Type B pancreatic cell (in vitro differentiated cells): ENCODE measurements around the gene PIGW. TPM values are rescaled to one million over a fixed set of nuclear protein-coding genes. Genes with fewer than 3 reads are reported as not detected.
"Not testable (repeated sequence)": the region's sequence is repeated elsewhere in the genome, so short reads cannot be mapped to it uniquely, and the experiment has no call there.

Experiments
- DNase-seq: peaks from one replicate; pipeline ENCODE4 v3.0.0; 2021; ENCODE audit warnings: mixed read lengths; ENCODE audit not compliant: unreplicated experiment; ENCODE audit errors: extremely low spot score
- H3K27ac Mint-ChIP-seq: 2 replicates; pipeline ENCODE4 v1.8.0; 2021; ENCODE audit warnings: mild to moderate bottlenecking, mixed read lengths
- H3K27me3 Mint-ChIP-seq: 2 replicates; pipeline ENCODE4 v1.8.0; 2021; ENCODE audit warnings: mixed read lengths
- H3K36me3 Mint-ChIP-seq: 2 replicates; pipeline ENCODE4 v1.8.0; 2021; ENCODE audit warnings: mixed read lengths
- H3K4me1 Mint-ChIP-seq: one replicate; pipeline ENCODE4 v1.8.0; 2021; ENCODE audit warnings: mixed read lengths; ENCODE audit not compliant: unreplicated experiment
- H3K4me3 Mint-ChIP-seq: 2 replicates; pipeline ENCODE4 v1.8.0; 2021; ENCODE audit warnings: mild to moderate bottlenecking, mixed read lengths
- H3K9me3 Mint-ChIP-seq: 2 replicates; pipeline ENCODE4 v1.8.0; 2021; ENCODE audit warnings: mixed read lengths
- total RNA-seq: library from RNA; stranded (reverse); gene quantifications from 2 replicates; pipeline ENCODE4 v1.2.1, GENCODE V29; 2021; ENCODE audit warnings: low replicate concordance
- TF ChIP-seq, protein P1 (sequence below): fragments of 200-600 bp; sonication (generic); conservative IDR thresholded peaks from 2 replicates; pipeline ENCODE4 v1.5.0; 2021; ENCODE audit warnings: antibody characterized with exemption, mild to moderate bottlenecking

Gene PIGW
- total RNA-seq, 1 donor from 2014 or later, result 13.5 TPM

- no peak overlapping the region for H3K4me3 Mint-ChIP-seq
- TF ChIP-seq, protein P1, sequence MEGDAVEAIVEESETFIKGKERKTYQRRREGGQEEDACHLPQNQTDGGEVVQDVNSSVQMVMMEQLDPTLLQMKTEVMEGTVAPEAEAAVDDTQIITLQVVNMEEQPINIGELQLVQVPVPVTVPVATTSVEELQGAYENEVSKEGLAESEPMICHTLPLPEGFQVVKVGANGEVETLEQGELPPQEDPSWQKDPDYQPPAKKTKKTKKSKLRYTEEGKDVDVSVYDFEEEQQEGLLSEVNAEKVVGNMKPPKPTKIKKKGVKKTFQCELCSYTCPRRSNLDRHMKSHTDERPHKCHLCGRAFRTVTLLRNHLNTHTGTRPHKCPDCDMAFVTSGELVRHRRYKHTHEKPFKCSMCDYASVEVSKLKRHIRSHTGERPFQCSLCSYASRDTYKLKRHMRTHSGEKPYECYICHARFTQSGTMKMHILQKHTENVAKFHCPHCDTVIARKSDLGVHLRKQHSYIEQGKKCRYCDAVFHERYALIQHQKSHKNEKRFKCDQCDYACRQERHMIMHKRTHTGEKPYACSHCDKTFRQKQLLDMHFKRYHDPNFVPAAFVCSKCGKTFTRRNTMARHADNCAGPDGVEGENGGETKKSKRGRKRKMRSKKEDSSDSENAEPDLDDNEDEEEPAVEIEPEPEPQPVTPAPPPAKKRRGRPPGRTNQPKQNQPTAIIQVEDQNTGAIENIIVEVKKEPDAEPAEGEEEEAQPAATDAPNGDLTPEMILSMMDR, result no peak
- no peak for DNase-seq
Measured at GRCh38 chr17:36504156-36504545, 30.6 kb upstream of the PIGW start.

DNA sequence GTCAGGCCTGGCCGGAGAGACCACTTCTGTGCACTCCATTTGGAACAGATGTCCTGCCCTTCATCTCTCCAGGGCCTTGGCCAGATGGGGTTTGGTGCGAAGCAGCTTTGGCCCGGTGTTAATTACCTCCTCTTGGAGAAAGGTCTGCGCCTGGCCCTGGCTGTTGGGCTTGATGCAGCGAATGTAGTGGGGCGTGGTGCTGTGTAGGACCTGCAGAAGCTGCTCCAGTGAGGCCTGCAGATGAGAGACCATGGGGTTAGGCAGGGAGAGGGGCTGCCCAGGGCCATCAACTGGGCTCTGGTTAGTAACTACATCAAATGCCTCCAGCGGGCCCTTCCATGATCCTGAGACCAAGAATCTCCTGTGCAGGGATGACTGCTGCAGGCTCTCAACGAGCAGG, 29.6 kb upstream of the PIGW start:
- DNase-seq, result no peak
- TF ChIP-seq, protein P1, result no peak
- Mint-ChIP-seq H3K9me3 (no peaks in the 10 kb centered on the region), H3K27ac (no peak overlapping the region), H3K4me3 (no peak overlapping the region), H3K36me3 (peaks cover 4% of the 10 kb centered on the region), H3K4me1 (no peaks in the 10 kb centered on the region), H3K27me3 (no peaks in the 10 kb centered on the region)

More at GRCh38 chr17:36504156-36504545, 30.6 kb upstream of the PIGW start:
- Mint-ChIP-seq H3K27ac (no peak overlapping the region), H3K4me1 (no peaks in the 10 kb centered on the region), H3K36me3 (peaks cover 4% of the 10 kb centered on the region), H3K9me3 (no peaks in the 10 kb centered on the region), H3K27me3 (no peaks in the 10 kb centered on the region)

GRCh38 chr17:36506249-36506826, 28.4 kb upstream of the PIGW start:
- no peaks in the 10 kb centered on the region for H3K9me3 Mint-ChIP-seq
- DNase-seq, result no peak

GRCh38 chr17:36506831-36507230, 28.0 kb upstream of the PIGW start:
- Mint-ChIP-seq H3K27ac (no peak overlapping the region), H3K36me3 (peaks cover 4% of the 10 kb centered on the region)

More at GRCh38 chr17:36506249-36506826, 28.4 kb upstream of the PIGW start:
- no peak overlapping the region for H3K4me3 Mint-ChIP-seq
- H3K36me3 Mint-ChIP-seq, result peaks cover 4% of the 10 kb centered on the region
- no peaks in the 10 kb centered on the region for H3K4me1 Mint-ChIP-seq
- TF ChIP-seq, protein P1, result no peak
- H3K27me3 Mint-ChIP-seq, result no peaks in the 10 kb centered on the region
- no peak overlapping the region for H3K27ac Mint-ChIP-seq

DNA sequence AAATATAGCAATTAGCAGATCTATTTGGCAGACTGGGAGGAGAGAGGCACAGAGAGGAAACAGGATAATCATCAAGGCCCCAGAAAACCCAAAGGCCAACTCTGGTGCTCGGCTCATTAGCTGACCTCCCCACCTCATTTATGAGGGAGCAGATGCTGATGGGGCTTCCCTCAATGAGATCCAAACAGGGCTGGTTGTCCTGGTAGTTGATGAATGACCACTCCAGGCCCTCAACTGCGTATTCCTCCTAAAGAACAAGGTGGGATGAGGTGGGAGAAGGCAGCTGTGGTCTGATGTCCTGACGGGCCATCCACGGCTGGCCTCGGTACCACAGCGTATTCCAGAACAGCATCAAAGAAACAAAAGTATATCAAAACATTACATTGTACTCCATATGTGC, 27.5 kb upstream of the PIGW start:
- Mint-ChIP-seq H3K4me3 (no peak overlapping the region), H3K36me3 (peaks cover 4% of the 10 kb centered on the region), H3K27ac (no peak overlapping the region), H3K9me3 (no peaks in the 10 kb centered on the region), H3K4me1 (no peaks in the 10 kb centered on the region), H3K27me3 (no peaks in the 10 kb centered on the region)
- DNase-seq, result no peak
- TF ChIP-seq, protein P1, result no peak

More at GRCh38 chr17:36506831-36507230, 28.0 kb upstream of the PIGW start:
- DNase-seq, result no peak
- Mint-ChIP-seq H3K4me3 (no peak overlapping the region), H3K9me3 (no peaks in the 10 kb centered on the region), H3K27me3 (no peaks in the 10 kb centered on the region), H3K4me1 (no peaks in the 10 kb centered on the region)
- TF ChIP-seq, protein P1, result no peak

DNA sequence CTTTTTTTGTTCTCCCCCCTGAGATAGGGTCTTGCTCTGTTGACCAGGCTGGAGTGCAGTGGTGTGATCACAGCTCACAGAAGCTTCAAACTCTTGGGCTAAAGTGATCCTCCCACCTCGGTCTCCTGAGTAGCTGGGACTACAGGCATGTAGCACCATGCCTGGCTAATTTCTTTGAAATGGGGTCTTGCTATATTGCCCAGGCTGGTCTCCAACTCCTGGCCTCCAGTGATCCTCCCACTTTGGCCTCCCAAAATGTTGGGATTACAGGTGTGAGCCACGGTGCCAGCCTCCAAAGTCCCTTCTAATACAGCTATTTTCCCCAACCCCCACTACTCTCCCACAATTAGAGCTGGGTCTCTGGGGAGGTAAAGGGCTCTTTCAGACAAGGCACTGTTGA, 26.3 kb upstream of the PIGW start:
- H3K9me3 Mint-ChIP-seq, DNase-seq, H3K27me3 Mint-ChIP-seq, H3K4me1 Mint-ChIP-seq, H3K36me3 Mint-ChIP-seq, H3K27ac Mint-ChIP-seq, H3K4me3 Mint-ChIP-seq: not testable (repeated sequence)
